GM12874 (cell line): Measurements from ENCODE around the gene SERPINB6.

Source experiments
- TF ChIP-seq, protein P1 (sequence below): IDR thresholded peaks from 2 replicates; pipeline ENCODE4 v1.5.1; 2011; ENCODE audit warnings: low read depth, mild to moderate bottlenecking, control low read depth, low read length, moderate library complexity; ENCODE audit not compliant: insufficient read depth

SERPINB6 gene

DNA sequence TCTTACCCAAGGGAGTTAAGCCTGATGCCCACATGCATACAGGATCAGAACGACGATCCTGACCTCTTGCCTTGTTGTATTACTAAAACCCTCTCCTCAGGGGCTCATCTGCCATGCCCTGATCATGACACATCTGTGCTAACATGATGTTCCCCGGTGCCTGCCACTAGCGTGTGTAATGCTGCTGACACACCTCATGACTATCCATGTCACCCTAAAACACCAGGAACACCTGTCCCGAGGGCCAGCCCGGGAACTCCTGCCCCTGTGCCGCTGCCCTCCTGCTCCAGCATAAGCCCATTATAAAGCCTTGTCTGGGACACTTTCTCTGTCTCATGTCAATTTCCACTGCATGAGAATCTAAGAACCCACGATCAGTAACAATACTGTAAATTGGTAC lies 7.6 kb downstream of the SERPINB6 start:
- TF ChIP-seq, protein P1, sequence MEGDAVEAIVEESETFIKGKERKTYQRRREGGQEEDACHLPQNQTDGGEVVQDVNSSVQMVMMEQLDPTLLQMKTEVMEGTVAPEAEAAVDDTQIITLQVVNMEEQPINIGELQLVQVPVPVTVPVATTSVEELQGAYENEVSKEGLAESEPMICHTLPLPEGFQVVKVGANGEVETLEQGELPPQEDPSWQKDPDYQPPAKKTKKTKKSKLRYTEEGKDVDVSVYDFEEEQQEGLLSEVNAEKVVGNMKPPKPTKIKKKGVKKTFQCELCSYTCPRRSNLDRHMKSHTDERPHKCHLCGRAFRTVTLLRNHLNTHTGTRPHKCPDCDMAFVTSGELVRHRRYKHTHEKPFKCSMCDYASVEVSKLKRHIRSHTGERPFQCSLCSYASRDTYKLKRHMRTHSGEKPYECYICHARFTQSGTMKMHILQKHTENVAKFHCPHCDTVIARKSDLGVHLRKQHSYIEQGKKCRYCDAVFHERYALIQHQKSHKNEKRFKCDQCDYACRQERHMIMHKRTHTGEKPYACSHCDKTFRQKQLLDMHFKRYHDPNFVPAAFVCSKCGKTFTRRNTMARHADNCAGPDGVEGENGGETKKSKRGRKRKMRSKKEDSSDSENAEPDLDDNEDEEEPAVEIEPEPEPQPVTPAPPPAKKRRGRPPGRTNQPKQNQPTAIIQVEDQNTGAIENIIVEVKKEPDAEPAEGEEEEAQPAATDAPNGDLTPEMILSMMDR = no peak

DNA sequence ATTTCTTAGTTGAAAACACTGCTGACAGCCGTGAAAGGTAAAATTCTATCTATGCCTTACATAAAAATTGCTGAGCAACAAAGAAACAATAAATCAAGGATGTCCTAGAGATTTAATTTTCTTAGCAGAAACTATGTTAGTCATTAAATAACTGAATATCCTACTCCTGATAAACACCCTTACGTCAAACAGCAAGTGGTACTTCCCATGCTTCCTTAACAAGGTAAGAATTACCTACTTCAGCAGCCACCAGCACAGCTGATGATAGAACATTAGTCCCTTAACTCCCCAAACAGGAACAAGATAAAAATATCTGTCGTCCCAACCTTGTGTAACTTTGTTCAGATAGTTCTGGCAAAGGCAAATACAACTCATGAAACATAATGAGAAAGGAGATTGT lies 8.7 kb downstream of the SERPINB6 start:
- TF ChIP-seq, protein P1 = no peak

- TF ChIP-seq, protein P1 = no peak
Measured at GRCh38 chr6:2962004-2962403, 9.4 kb downstream of the SERPINB6 start.

- TF ChIP-seq, protein P1 = no peak
Measured at GRCh38 chr6:2961506-2961905, 9.9 kb downstream of the SERPINB6 start.

DNA sequence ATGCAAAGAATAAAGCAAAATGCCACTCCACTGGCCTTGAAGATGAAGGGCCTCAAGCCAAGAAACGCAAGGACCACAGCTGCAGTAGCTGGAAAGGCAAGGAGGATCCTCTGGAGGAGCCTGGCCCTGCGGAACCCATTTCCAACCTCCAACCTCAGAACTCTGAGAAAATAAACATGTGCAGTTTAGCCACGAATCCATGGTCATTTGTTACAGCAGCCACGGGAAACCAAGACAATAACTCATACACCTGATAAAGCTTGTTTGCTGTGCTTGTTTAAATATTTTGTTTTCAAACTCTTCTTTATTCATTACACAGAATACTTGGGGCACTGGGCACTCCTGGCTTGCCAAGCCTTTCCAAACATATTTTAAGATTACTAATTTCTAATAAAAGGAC lies 10.4 kb downstream of the SERPINB6 start:
- TF ChIP-seq, protein P1 = no peak

- TF ChIP-seq, protein P1 = no peak
Measured at GRCh38 chr6:2959909-2960719, 11.3 kb downstream of the SERPINB6 start.

- TF ChIP-seq, protein P1 = no peak
Measured at GRCh38 chr6:2958776-2959175, 12.6 kb downstream of the SERPINB6 start.
